SK-N-SH treated with all-trans-retinoic acid at 6 μM for 48 hours (cell line): ENCODE results near the gene XPNPEP2.

Experiments used
- ARNTL ChIP-seq: fragments of 450-650 bp; formaldehyde crosslinking; IDR thresholded peaks from 2 replicates; pipeline ENCODE4 v1.5.0; 2020; ENCODE audit warnings: low read depth, mild to moderate bottlenecking, moderate library complexity, borderline replicate concordance
- ESRRG ChIP-seq: fragments of 250-450 bp; sonication (Bioruptor Pico); IDR thresholded peaks from 2 replicates; pipeline ENCODE4 v1.6.1; 2021; ENCODE audit warnings: mild to moderate bottlenecking

GRCh38 chrX:129804806-129805205 is 66.0 kb downstream of the XPNPEP2 start:
- TF ChIP-seq ARNTL (CRISPR knock-in tag) (no peak), ESRRG (CRISPR knock-in tag) (no peak)
